ENCODE measurements around the gene GDPD4.

DNA sequence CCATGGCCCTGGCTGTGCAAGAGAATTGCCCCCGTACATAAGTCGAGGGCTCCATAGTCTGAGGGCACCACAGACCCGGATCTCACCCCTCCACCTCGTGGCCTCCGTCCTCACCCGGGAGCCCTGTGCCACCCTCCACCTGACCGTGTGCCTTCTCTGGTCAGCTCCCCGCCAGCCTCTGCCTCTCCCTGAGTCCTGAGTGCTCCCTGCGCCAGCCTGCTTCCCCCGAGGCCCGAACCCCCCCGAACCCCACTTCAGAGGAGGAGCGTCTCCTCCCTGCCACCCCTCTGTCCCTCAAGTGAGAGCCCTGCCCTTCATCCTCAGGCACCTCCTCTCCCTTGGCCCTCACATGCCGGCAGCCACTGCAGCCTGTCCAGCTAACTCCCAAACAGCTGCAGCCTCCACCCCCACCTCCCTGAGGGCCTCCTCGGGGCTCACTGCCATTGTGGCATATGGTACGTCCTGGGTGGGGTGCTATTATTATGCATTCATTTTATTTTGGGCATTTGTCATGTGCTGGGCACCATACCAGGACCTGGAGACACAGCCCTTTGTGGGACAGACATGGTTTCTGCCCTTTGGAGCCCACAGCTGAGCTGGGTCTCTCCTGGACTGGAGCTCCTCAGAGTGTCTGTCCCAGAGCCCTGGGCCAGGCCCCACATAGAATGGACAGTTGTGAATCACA lies 106.3 kb downstream of the GDPD4 start:
- TF ChIP-seq POLR2AphosphoS5 (IDR thresholded peaks at IDR 0.05; ENCODE audit: low read depth, low read length) (no peak), POLR2A (IDR thresholded peaks at IDR 0.05; ENCODE audit: borderline replicate concordance, extremely low read depth, insufficient read depth, insufficient read length) (no peak), SRF (IDR thresholded peaks at IDR 0.05; ENCODE audit: low read depth) (no peak), RAD21 (IDR thresholded peaks at IDR 0.05; ENCODE audit: low read depth) (no peak), JUND (IDR thresholded peaks at IDR 0.05) (no peak), FOSL1 (IDR thresholded peaks at IDR 0.05; ENCODE audit: low read depth) (no peak), YY1 (IDR thresholded peaks at IDR 0.05; ENCODE audit: extremely low read depth, insufficient replicate concordance, low read depth, low read length) (no peak), ELF1 (IDR thresholded peaks at IDR 0.05; ENCODE audit: borderline replicate concordance, low read depth) (no peak), EZH2 (IDR thresholded peaks at IDR 0.05) (no peak), SIN3A (IDR thresholded peaks at IDR 0.05; ENCODE audit: low read depth) (no peak)
- TF ChIP-seq, protein P1, sequence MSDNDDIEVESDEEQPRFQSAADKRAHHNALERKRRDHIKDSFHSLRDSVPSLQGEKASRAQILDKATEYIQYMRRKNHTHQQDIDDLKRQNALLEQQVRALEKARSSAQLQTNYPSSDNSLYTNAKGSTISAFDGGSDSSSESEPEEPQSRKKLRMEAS (IDR thresholded peaks at IDR 0.05): no peak
- TF ChIP-seq, protein P2, sequence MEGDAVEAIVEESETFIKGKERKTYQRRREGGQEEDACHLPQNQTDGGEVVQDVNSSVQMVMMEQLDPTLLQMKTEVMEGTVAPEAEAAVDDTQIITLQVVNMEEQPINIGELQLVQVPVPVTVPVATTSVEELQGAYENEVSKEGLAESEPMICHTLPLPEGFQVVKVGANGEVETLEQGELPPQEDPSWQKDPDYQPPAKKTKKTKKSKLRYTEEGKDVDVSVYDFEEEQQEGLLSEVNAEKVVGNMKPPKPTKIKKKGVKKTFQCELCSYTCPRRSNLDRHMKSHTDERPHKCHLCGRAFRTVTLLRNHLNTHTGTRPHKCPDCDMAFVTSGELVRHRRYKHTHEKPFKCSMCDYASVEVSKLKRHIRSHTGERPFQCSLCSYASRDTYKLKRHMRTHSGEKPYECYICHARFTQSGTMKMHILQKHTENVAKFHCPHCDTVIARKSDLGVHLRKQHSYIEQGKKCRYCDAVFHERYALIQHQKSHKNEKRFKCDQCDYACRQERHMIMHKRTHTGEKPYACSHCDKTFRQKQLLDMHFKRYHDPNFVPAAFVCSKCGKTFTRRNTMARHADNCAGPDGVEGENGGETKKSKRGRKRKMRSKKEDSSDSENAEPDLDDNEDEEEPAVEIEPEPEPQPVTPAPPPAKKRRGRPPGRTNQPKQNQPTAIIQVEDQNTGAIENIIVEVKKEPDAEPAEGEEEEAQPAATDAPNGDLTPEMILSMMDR (IDR thresholded peaks at IDR 0.05 in 2 of 3, conservative IDR thresholded peaks at IDR 0.05 in 1 of 3; ENCODE audit: borderline replicate concordance in 1 of 3, insufficient read depth in 1 of 3, low read depth in 2 of 3, low read length in 2 of 3): no peak
- TF ChIP-seq, protein P3, sequence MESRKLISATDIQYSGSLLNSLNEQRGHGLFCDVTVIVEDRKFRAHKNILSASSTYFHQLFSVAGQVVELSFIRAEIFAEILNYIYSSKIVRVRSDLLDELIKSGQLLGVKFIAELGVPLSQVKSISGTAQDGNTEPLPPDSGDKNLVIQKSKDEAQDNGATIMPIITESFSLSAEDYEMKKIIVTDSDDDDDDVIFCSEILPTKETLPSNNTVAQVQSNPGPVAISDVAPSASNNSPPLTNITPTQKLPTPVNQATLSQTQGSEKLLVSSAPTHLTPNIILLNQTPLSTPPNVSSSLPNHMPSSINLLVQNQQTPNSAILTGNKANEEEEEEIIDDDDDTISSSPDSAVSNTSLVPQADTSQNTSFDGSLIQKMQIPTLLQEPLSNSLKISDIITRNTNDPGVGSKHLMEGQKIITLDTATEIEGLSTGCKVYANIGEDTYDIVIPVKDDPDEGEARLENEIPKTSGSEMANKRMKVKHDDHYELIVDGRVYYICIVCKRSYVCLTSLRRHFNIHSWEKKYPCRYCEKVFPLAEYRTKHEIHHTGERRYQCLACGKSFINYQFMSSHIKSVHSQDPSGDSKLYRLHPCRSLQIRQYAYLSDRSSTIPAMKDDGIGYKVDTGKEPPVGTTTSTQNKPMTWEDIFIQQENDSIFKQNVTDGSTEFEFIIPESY (IDR thresholded peaks at IDR 0.05; ENCODE audit: extremely low read depth, insufficient replicate concordance, low read length): no peak
